Muscle layer of duodenum (tissue), 2 donors: Measurements from ENCODE around the gene COL4A1.

Experiments
- H3K27ac ChIP-seq: one replicate; pipeline ENCODE4 v1.7.0; 2013; ENCODE audit warnings: mild to moderate bottlenecking, low read length
- H3K27me3 ChIP-seq: one replicate; pipeline ENCODE4 v1.7.0; 2013; ENCODE audit warnings: low read depth, mild to moderate bottlenecking, control low read depth, low read length
- H3K36me3 ChIP-seq, 2 donors: one replicate each; pipeline ENCODE4 v1.7.0; 2013; ENCODE audit warnings: low read length in 2 of 2, control low read depth in 1 of 2, mild to moderate bottlenecking in 1 of 2; ENCODE audit not compliant: insufficient read depth in 2 of 2, control insufficient read depth in 1 of 2
- H3K4me1 ChIP-seq, 2 donors: one replicate each; pipeline ENCODE4 v1.7.0; 2013; ENCODE audit warnings: low read length in 2 of 2, mild to moderate bottlenecking in 2 of 2, control low read depth in 1 of 2, moderate library complexity in 1 of 2; ENCODE audit not compliant: insufficient read depth in 2 of 2, control insufficient read depth in 1 of 2
- H3K4me3 ChIP-seq, 2 donors: one replicate each; pipeline ENCODE4 v1.7.0; 2013; ENCODE audit warnings: low read length in 2 of 2, low read depth in 1 of 2, mild to moderate bottlenecking in 1 of 2
- H3K9me3 ChIP-seq, 2 donors: one replicate each; pipeline ENCODE4 v1.7.0; 2013; ENCODE audit warnings: low read length in 2 of 2, control low read depth in 1 of 2, mild to moderate bottlenecking in 1 of 2; ENCODE audit not compliant: control insufficient read depth in 1 of 2
- donor health status: healthy.

COL4A1 gene

GRCh38 chr13:110306960-110307766 is at the start of gene COL4A1, which contains the start of gene COL4A2:
Gene COL4A1, minus strand, starts transcription at chr13:110307157. Its CDS starts 130 bp downstream, at chr13:110307027.
Gene COL4A2, plus strand, starts transcription at chr13:110307284. Its CDS starts 620 bp downstream, at chr13:110307904.
- Histone ChIP-seq H3K36me3 (peaks cover 0 to 6% of the 10 kb centered on the region in 2 donors), H3K27me3 (no peaks in the 10 kb centered on the region), H3K4me1 (peaks cover 0 to 50% of the 10 kb centered on the region in 2 donors), H3K4me3 (peak within 1 kb of the TSS; percentile 83 to 91), H3K9me3 (no peaks in the 10 kb centered on the region), H3K27ac (peak within 1 kb of the TSS; percentile 85)

GRCh38 chr13:110356362-110356761 is 49.4 kb upstream of the COL4A1 start:
- Histone ChIP-seq H3K9me3 (no peaks in the 10 kb centered on the region), H3K27ac (peak overlapping the region; percentile 8), H3K27me3 (no peaks in the 10 kb centered on the region), H3K4me1 (peaks cover 0 to 21% of the 10 kb centered on the region in 2 donors), H3K36me3 (peaks cover 0 to 6% of the 10 kb centered on the region in 2 donors), H3K4me3 (no peak overlapping the region)

DNA sequence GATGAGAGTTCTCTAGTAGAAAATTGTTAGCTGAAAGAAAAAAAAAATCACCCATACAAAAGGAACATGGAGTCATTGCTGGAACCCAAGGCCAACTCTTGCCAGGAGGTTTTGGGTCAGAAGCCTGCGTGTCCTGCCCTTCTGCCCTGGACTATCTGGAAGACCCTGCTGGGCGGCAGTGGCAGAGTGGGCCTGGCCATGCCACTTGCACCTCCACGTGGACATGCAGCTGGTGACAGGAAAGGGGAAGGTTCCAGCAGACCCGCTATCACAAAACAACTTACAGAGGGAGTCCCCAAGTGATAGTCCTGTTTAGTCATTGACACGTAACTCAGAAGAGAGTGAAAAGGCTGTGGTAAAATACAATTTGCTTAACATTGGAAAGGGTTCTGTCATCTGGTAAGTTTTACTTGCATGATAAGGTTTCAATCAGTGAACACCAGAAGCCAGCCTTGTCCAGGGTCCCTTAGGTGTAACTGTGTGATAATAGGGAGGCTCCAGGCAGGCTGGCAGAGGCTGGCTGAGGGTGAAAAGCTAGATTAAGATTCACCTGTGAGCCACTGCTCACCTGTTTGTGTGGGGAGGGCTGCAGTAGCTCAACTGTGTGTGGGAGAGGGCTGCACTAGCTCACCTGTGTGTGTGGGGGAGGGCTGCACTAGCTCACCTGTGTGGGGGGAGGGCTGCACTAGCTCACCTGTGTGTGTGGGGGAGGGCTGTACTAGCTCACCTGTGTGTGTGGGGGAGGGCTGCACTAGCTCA is 47.9 kb upstream of the COL4A1 start:
- Histone ChIP-seq H3K27ac (peak overlapping the region; percentile 24), H3K36me3 (peaks cover 0 to 6% of the 10 kb centered on the region in 2 donors), H3K4me3 (no peak overlapping the region), H3K4me1 (peaks cover 0 to 18% of the 10 kb centered on the region in 2 donors), H3K27me3 (no peaks in the 10 kb centered on the region), H3K9me3 (no peaks in the 10 kb centered on the region)

DNA sequence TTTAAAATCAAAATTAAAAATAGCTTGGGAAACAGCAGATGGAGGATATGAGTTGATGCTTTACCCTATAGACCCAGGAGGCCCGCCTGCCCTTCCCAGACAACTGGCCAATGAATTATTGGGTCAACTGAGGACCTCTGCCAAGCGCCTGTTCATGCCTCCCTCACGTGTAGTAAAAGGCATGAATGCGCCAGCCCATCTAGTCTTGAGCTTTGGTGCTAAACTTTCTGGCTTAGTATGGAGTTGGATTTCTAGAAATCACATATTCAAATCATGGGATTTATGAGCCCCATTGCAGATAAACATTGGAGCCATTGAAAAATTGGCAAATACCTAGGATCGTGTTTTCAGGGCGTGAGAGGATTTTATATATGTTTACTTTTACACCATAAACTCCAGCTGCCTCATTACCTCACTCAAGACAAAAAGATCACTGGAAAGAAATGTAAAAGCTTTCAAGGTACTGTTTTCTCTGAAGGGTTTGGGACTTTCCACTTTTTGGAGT is 47.2 kb upstream of the COL4A1 start:
- H3K4me3 ChIP-seq: no peak overlapping the region
- peaks cover 0 to 11% of the 10 kb centered on the region in 2 donors for H3K4me1 ChIP-seq
- no peaks in the 10 kb centered on the region for H3K9me3 ChIP-seq
- peaks cover 0 to 6% of the 10 kb centered on the region in 2 donors for H3K36me3 ChIP-seq
- H3K27ac ChIP-seq: peak overlapping the region; percentile 24
- H3K27me3 ChIP-seq: no peaks in the 10 kb centered on the region

GRCh38 chr13:110353339-110353977 is 46.5 kb upstream of the COL4A1 start:
- Histone ChIP-seq H3K27me3 (no peaks in the 10 kb centered on the region), H3K27ac (peak overlapping the region; percentile 24), H3K9me3 (no peaks in the 10 kb centered on the region), H3K4me1 (peaks cover 0 to 10% of the 10 kb centered on the region in 2 donors), H3K36me3 (peaks cover 0 to 4% of the 10 kb centered on the region in 2 donors), H3K4me3 (no peak overlapping the region)

DNA sequence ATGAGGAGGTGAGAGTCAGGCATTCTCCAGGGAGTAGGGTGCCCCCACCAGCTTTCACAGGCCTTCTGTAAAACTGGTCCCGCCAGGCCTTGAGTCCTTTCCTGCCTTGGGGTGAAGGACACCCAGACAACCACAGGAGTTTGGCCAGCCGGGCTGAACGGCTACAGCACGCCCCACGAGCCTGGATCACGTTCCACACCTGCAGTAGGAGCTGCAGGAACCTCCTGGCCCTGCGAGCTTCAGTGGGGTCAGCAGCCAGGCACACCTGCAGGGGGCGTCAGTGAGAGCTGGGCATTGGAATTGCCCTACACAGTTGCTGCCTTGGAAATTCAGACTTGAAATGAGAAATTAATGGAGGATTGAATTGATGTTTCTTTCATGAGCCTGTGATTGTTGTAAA is 45.8 kb upstream of the COL4A1 start:
- Histone ChIP-seq H3K27ac (peak overlapping the region; percentile 13), H3K4me1 (peaks cover 0 to 10% of the 10 kb centered on the region in 2 donors)

DNA sequence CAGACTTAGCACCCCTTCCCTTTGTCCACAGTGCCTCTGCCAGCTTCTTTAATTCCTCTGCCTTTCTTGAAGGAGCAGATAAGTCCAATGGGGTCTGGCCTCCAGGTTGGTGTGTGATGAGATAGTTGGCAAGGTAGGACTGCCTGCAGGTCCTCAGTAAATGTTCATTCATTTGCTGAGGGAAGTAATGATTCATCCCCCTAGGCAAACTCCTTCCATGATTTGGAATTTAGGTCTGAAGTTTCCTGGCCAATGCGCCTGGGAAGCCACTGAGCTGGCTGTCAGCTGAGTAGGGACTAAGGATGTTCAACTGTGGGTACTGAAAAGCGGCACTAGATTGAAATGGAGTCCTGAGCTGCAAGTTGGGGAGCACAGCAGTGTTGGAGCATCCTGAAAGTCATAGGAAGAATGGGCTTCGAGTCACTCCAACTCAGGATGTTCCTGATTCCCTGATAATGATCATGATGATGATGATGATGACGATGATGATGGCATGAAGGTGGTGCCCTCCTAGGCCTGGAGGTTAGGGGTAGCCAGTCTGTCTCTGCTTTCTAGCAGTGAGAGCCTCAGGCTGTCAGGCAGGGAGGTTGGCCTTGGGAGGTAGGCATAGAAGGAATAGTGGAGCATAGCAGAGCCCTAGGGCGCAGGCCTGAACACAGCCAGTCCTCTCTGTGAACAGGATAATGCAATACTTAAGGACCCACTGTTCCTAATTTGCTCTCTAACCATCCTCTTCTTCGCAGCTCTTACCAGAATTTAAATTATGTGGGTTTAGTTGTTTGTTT is 44.9 kb upstream of the COL4A1 start:
- H3K4me3 ChIP-seq: no peak overlapping the region
- H3K27me3 ChIP-seq: no peaks in the 10 kb centered on the region
- H3K4me1 ChIP-seq: peaks cover 0 to 10% of the 10 kb centered on the region in 2 donors
- H3K9me3 ChIP-seq: no peaks in the 10 kb centered on the region
- peak overlapping the region; percentile 25 for H3K27ac ChIP-seq
- no peaks in the 10 kb centered on the region for H3K36me3 ChIP-seq

More for the DNA sequence above, 45.8 kb upstream of the COL4A1 start:
- Histone ChIP-seq H3K27me3 (no peaks in the 10 kb centered on the region), H3K4me3 (no peak overlapping the region), H3K9me3 (no peaks in the 10 kb centered on the region), H3K36me3 (no peaks in the 10 kb centered on the region)

DNA sequence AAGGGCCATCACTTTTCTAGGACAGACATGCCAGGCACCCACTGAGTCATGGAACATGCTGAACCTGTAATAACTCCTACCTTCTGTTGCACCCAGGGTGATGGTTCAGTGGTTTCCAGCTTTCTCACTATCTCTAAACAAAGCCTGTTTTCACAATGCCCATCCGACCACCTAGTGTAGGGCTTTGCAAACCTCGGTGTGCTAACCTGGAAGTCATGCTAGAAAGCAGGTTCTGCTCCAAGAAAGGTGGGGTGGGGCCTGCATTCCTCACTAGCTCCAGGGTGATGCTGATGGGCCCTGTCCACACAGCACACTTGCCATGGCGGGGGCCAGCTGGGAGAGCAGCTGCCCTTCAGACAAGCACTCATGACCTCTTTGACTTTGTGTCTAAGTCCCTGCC is 43.6 kb upstream of the COL4A1 start:
- Histone ChIP-seq H3K36me3 (no peaks in the 10 kb centered on the region), H3K4me1 (peaks cover 0 to 10% of the 10 kb centered on the region in 2 donors), H3K9me3 (no peaks in the 10 kb centered on the region), H3K27me3 (no peaks in the 10 kb centered on the region), H3K27ac (no peak overlapping the region), H3K4me3 (no peak overlapping the region)

DNA sequence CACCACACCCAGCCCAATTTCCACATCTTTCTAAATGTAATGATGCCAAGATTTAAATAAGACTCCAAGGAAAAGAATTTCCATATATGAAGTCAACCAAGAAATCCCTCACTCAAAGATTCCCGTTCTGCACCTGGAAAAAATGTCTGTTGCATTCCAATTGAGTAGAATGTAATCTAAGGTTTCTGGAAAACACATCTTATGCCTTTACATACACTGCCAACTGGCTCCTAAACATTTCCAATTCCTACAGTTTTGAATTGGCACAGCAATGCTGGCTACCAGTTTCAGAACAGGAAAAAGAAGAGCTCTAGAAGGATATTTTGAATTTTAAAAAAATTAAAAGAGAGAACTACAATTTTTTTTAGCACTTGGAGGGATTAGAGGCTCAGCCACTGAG is 43.1 kb upstream of the COL4A1 start:
- H3K9me3 ChIP-seq: no peaks in the 10 kb centered on the region
- peaks cover 0 to 10% of the 10 kb centered on the region in 2 donors for H3K4me1 ChIP-seq
- no peak overlapping the region for H3K27ac ChIP-seq
- H3K36me3 ChIP-seq: no peaks in the 10 kb centered on the region
- no peaks in the 10 kb centered on the region for H3K27me3 ChIP-seq
- no peak overlapping the region for H3K4me3 ChIP-seq

DNA sequence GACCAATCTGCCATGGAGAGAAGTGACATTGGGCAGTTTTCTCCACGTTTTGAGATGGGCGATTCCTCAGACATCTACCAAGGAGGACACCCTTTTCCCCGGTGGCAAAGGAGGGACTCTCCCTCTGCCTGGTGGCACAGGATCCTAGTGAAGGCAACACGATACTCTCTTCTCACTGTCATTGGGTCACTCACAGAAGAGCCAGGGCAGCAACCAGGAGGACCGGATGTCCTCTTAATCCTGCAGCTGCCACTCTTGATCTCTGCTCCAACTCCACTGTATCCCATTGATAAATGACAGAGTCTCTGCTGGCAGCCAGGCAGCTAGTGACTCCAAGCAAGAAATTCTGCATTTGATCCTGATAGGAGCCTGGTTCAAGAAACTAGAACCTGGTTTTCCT is 42.3 kb upstream of the COL4A1 start:
- no peaks in the 10 kb centered on the region for H3K9me3 ChIP-seq
- no peak overlapping the region for H3K27ac ChIP-seq
- H3K4me3 ChIP-seq: no peak overlapping the region
- no peaks in the 10 kb centered on the region for H3K27me3 ChIP-seq
- peaks cover 0 to 8% of the 10 kb centered on the region in 2 donors for H3K4me1 ChIP-seq
- H3K36me3 ChIP-seq: no peaks in the 10 kb centered on the region
